Esophagus squamous epithelium (tissue), 5 donors: ENCODE data around the gene ENKD1. TPM values are rescaled to one million over a fixed set of nuclear protein-coding genes. Genes with fewer than 3 reads are reported as not detected.
A peak's percentile ranks its signal among the peaks of the same experiment; 100 is the strongest.

ENCODE experiments used
- DNase-seq: peaks from one replicate; lab custom pipeline; 2025; lab: John Stamatoyannopoulos, UW
- H3K27ac ChIP-seq, 4 donors: fragments of 200-600 bp; sonication (generic); one replicate each; pipeline ENCODE4 v1.5.1; 2016 to 2019; ENCODE audit warnings: mild to moderate bottlenecking in 1 of 4
- H3K27me3 ChIP-seq, 4 donors: fragments of 200-600 bp; sonication (generic); 1 replicate in 3 of 4; 2 replicates in 1 of 4; pipeline versions ENCODE4 v1.5.1 to v1.6.0; 2017 to 2021; ENCODE audit warnings: antibody characterized with exemption in 1 of 4
- H3K36me3 ChIP-seq, 3 donors: fragments of 200-600 bp; sonication (generic); one replicate each; pipeline ENCODE4 v1.5.1; 2016 to 2019
- H3K4me1 ChIP-seq, 3 donors: fragments of 200-600 bp; sonication (generic); one replicate each; pipeline ENCODE4 v1.5.1; 2017 to 2019
- H3K4me3 ChIP-seq, 4 donors: fragments of 200-600 bp; sonication (generic); 1 replicate in 3 of 4; 2 replicates in 1 of 4; pipeline ENCODE4 v1.5.1; 2016 to 2019; ENCODE audit warnings: mild to moderate bottlenecking in 2 of 4, moderate library complexity in 1 of 4
- H3K9me3 ChIP-seq, 3 donors: fragments of 200-600 bp; sonication (generic); one replicate each; pipeline ENCODE4 v1.5.1; 2016 to 2019
- CTCF ChIP-seq, 6 experiments: fragments of 450-650 bp in 4 of 6; fragments of 200-600 bp in 2 of 6; sonication (generic) in 2 of 6; IDR thresholded peaks; one replicate each; pipeline ENCODE4 v1.5.1; 2016 to 2019; ENCODE audit warnings: antibody characterized with exemption in 6 of 6, mild to moderate bottlenecking in 4 of 6, moderate library complexity in 4 of 6
- POLR2A ChIP-seq, 4 donors: fragments of 450-650 bp; IDR thresholded peaks; one replicate each; pipeline ENCODE4 v1.6.1; 2017; ENCODE audit warnings: antibody characterized with exemption in 4 of 4, mild to moderate bottlenecking in 4 of 4, moderate library complexity in 3 of 4
- WGBS, 2 donors: methylation state at CpG; one replicate each; pipeline ENCODE4 v1.1.5; 2018; 5-methylcytosine and 5-hydroxymethylcytosine counted together
- intact Hi-C: fragments of 100-400 bp; cut with DNase I; formaldehyde crosslinking; loops from one replicate; pipeline ENCODE4 v1.15.0; 2022
- total RNA-seq, 4 donors: library from RNA; depleted of rRNA; stranded (reverse); fragments of >200 nt; gene quantifications; one replicate each; pipeline ENCODE4 v1.1.0, GENCODE V29; 2016
- donor health status: DM: yes; HTN: yes; CAD: no.

The ENKD1 gene
- total RNA-seq, 4 donors from 2014 or later: 6.1 to 12.9 (median 12.2) TPM

GRCh38 chr16:67710607-67711006, 44.1 kb upstream of the ENKD1 start:
- H3K9me3 ChIP-seq: no peaks in the 10 kb centered on the region
- H3K36me3 ChIP-seq: peaks cover 0 to 18% (median 0%) of the 10 kb centered on the region in 3 donors
- H3K27ac ChIP-seq: no peak overlapping the region
- DNase-seq: no peak
- peaks cover 0 to 40% (median 6%) of the 10 kb centered on the region in 3 donors for H3K4me1 ChIP-seq
- WGBS, 2 donors: 80 to 88% methylated on average over 5 to 6 of the region's 6 CpGs
- intact Hi-C loops: no loop called here
- no peak for TF ChIP-seq CTCF (IDR thresholded peaks at IDR 0.05)
- no peak for TF ChIP-seq POLR2A (IDR thresholded peaks at IDR 0.05)
- H3K27me3 ChIP-seq: no peaks in the 10 kb centered on the region
- H3K4me3 ChIP-seq: no peak overlapping the region

- Histone ChIP-seq H3K27ac (peak overlapping the region in 2 of 4 donors; percentile 5 to 55), H3K9me3 (no peaks in the 10 kb centered on the region), H3K4me3 (no peak overlapping the region), H3K4me1 (peaks cover 4 to 43% (median 6%) of the 10 kb centered on the region in 3 donors), H3K36me3 (peaks cover 0 to 18% (median 0%) of the 10 kb centered on the region in 3 donors), H3K27me3 (no peaks in the 10 kb centered on the region)
- DNase-seq: no peak
- WGBS, 2 donors: 86% methylated on average over 1 of the region's 1 CpG; no CpG with 5 or more reads in 1 of the 2 donors
- intact Hi-C loops: no loop called here
- no peak for TF ChIP-seq CTCF (IDR thresholded peaks at IDR 0.05)
- no peak for TF ChIP-seq POLR2A (IDR thresholded peaks at IDR 0.05)
Observed at GRCh38 chr16:67709050-67709449, 42.5 kb upstream of the ENKD1 start.

GRCh38 chr16:67708368-67708771, 41.8 kb upstream of the ENKD1 start:
- no peak overlapping the region for H3K4me3 ChIP-seq
- no peak for DNase-seq
- peaks cover 0 to 13% (median 0%) of the 10 kb centered on the region in 3 donors for H3K36me3 ChIP-seq
- TF ChIP-seq POLR2A (IDR thresholded peaks at IDR 0.05) (no peak), CTCF (IDR thresholded peaks at IDR 0.05) (no peak)
- H3K27ac ChIP-seq: peak overlapping the region in 2 of 4 donors; percentile 38 to 55
- no peaks in the 10 kb centered on the region for H3K27me3 ChIP-seq
- H3K9me3 ChIP-seq: no peaks in the 10 kb centered on the region
- peaks cover 4 to 43% (median 6%) of the 10 kb centered on the region in 3 donors for H3K4me1 ChIP-seq
- intact Hi-C loops: no loop called here
- 57 to 67% methylated on average over 2 of the region's 2 CpGs for WGBS, 2 donors

GRCh38 chr16:67707790-67708189, 41.2 kb upstream of the ENKD1 start:
- intact Hi-C loops: no loop called here
- 90 to 96% methylated on average over 5 of the region's 5 CpGs for WGBS, 2 donors
- H3K36me3 ChIP-seq: peaks cover 0 to 9% (median 0%) of the 10 kb centered on the region in 3 donors
- no peaks in the 10 kb centered on the region for H3K9me3 ChIP-seq
- H3K27me3 ChIP-seq: no peaks in the 10 kb centered on the region
- peaks cover 4 to 44% (median 6%) of the 10 kb centered on the region in 3 donors for H3K4me1 ChIP-seq
- no peak overlapping the region for H3K4me3 ChIP-seq
- TF ChIP-seq POLR2A (IDR thresholded peaks at IDR 0.05) (no peak), CTCF (IDR thresholded peaks at IDR 0.05) (no peak)
- H3K27ac ChIP-seq: peak overlapping the region in 2 of 4 donors; percentile 38 to 55
- DNase-seq: no peak

GRCh38 chr16:67707210-67707609, 40.7 kb upstream of the ENKD1 start:
- no peak overlapping the region for H3K4me3 ChIP-seq
- no peak overlapping the region for H3K27ac ChIP-seq
- peaks cover 0 to 9% (median 0%) of the 10 kb centered on the region in 3 donors for H3K36me3 ChIP-seq
- no peaks in the 10 kb centered on the region for H3K27me3 ChIP-seq
- TF ChIP-seq POLR2A (IDR thresholded peaks at IDR 0.05) (no peak), CTCF (IDR thresholded peaks at IDR 0.05) (no peak)
- intact Hi-C loops: no loop called here
- DNase-seq: no peak
- peaks cover 4 to 47% (median 6%) of the 10 kb centered on the region in 3 donors for H3K4me1 ChIP-seq
- H3K9me3 ChIP-seq: no peaks in the 10 kb centered on the region
- WGBS, 2 donors: 97 to 100% methylated on average over 4 of the region's 4 CpGs
